GM19193 (cell line): ENCODE results near the gene WAC.

Experiments
- POLR2A ChIP-seq: IDR thresholded peaks from 4 replicates; pipeline ENCODE4 v1.6.1; 2011; ENCODE audit not compliant: insufficient read depth, insufficient read length; ENCODE audit errors: extremely low read depth

The WAC gene

GRCh38 chr10:28668363-28669226 is 135.7 kb downstream of the WAC start:
- TF ChIP-seq POLR2A, result no peak

GRCh38 chr10:28669227-28670173 is 136.6 kb downstream of the WAC start:
- TF ChIP-seq POLR2A, result no peak
